GM12801 (cell line): Measurements from ENCODE around the gene TRPM1.

Experiments used
- CTCF ChIP-seq: IDR thresholded peaks from one replicate; pipeline ENCODE4 v1.5.1; 2011; ENCODE audit warnings: control low read depth; ENCODE audit not compliant: insufficient read length; ENCODE audit errors: extremely low read depth

The TRPM1 gene

GRCh38 chr15:31050953-31051352 lies 50.6 kb downstream of the TRPM1 start:
- no peak for TF ChIP-seq CTCF

GRCh38 chr15:31049682-31050615 lies 51.6 kb downstream of the TRPM1 start:
- no peak for TF ChIP-seq CTCF

GRCh38 chr15:31049111-31049510 lies 52.4 kb downstream of the TRPM1 start:
- no peak for TF ChIP-seq CTCF

- no peak for TF ChIP-seq CTCF
These were observed 54.1 kb downstream of the TRPM1 start for GRCh38 chr15:31047437-31047836.

GRCh38 chr15:31046759-31047359 lies 54.7 kb downstream of the TRPM1 start:
- no peak for TF ChIP-seq CTCF

GRCh38 chr15:31045606-31046005 lies 55.9 kb downstream of the TRPM1 start:
- TF ChIP-seq CTCF, result no peak

GRCh38 chr15:31042751-31043150 lies 58.8 kb downstream of the TRPM1 start:
- TF ChIP-seq CTCF, result no peak
